GM19099 (cell line): ENCODE results near the gene APOD.

Source experiments
- POLR2A ChIP-seq: IDR thresholded peaks from 3 replicates; pipeline ENCODE4 v1.6.1; 2011; ENCODE audit warnings: low read depth; ENCODE audit not compliant: insufficient read length; ENCODE audit errors: extremely low read depth

APOD gene

DNA sequence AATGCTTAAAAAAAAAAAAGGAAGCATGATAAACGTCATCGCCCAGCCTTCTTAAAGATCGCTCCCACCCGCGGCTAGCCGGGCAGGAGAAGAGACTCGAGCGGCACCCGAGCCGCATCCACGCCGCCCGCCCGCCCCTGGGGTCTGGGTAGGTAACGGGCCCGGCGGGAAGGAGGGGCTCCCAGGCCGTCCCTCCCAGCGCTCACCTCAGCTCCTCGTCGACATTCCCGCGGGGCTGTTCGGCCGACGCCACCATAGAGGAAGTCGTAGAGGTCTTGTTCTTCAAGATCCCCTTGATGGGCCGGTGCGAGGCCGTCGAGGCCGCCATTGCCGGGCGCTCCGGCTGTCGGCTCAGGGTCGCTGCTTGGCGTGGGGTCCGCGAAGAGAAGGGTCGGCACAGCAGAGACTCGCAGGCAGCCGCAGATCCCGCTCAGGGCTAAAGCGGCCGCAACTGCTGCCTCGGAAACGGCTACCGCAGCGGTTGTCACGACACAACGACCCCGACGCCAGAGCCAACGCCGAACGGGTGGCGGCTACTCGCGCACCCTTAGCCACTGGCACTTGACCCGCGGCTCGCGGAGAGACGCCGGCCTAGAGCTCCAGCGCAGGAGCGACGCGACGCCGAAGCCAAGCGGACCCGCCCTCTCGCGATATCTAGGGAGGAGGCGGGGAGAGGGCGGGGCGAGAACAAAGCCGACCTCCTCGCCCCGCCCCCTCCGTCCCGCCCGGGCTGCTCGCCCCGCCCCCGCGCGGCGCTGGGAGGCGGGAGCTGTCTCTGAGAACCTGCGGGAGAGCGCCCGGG lies 40.8 kb downstream of the APOD start, which contains the start of gene PPP1R2:
TSS of gene PPP1R2 (minus strand) at position 628 of the 802 bp plus-strand sequence. CDS start at position 328, 300 bp downstream.
- peak; percentile 98 for TF ChIP-seq POLR2A

DNA sequence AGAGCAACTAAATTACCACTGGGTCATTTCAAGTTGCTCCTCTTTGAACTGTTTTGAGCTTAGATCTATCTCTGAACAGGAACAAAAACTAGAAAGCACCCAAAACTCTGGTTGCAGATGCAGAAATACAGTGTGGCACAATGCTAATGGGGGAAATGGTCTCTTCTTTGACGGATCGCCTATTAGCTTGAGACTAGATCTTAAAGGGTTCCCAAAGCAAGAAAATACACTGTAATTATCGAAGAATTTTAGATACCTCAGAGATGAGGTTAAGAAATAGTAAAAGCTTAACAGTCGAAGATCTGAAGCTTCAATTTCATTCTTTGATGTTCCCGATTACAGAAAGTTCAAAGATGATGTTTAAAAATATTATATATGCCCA lies 41.4 kb downstream of the APOD start:
- TF ChIP-seq POLR2A = no peak

GRCh38 chr3:195540511-195540910 lies 43.2 kb downstream of the APOD start:
- TF ChIP-seq POLR2A = no peak

GRCh38 chr3:195540027-195540426 lies 43.7 kb downstream of the APOD start:
- TF ChIP-seq POLR2A = no peak

DNA sequence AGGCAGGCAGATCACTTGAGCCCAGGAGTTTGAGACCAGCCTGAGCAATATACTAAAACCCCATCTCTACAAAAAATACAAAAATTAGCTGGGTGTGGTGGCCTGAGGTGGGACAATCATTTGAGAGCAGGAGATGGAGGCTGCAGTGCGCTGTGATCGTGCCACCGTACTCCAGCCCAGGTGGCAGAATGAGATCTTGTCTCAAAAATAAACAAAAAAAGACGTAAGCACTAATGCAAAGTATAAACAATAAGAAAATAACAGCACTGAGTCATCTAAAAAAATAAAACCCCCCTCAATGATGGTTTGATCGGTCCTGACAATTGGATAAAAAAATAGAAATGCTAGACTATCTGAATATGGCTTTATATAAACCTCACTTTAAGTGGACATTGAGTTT lies 44.3 kb downstream of the APOD start:
- TF ChIP-seq POLR2A = no peak

- no peak for TF ChIP-seq POLR2A
Measured at GRCh38 chr3:195537995-195538394, 45.7 kb downstream of the APOD start.

GRCh38 chr3:195535293-195535692 lies 48.4 kb downstream of the APOD start:
- no peak for TF ChIP-seq POLR2A

DNA sequence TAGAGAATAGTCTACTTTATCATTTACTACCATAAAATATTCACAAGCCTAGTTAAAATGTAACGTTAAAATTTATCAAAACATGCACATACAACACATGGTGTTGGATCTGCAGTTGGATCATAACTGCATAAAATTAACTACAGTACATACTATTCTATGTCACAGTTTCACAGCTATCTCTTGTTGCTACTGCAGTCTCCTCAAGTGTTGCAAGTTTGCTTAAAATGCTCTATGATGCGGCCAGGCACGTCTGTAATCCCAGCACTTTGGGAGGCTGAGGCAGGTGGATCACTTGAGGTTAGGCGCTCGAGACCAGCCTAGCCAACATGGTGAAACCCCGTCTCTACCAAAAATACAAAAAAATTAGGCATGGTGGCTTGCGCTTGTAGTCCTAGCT lies 50.9 kb downstream of the APOD start:
- no peak for TF ChIP-seq POLR2A

GRCh38 chr3:195532345-195532744 lies 51.4 kb downstream of the APOD start:
- TF ChIP-seq POLR2A = no peak

DNA sequence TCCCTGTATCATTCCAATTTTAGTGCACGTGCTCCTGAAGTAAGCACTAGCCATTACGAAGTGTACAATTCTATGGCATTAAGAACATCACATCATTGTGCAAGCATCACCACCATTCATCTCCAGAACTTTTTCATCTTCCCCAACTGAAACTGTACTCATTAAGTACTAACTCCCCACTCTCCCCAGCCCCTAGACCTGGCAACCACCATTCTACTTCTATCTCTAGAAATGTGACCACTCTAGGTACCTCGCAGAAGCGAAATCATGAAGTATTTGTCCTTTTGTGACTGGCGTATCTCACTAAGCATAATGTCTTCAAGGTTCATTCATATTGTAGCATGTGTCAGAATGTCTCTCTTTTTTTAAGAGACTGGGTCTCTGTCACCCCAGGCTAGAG lies 52.1 kb downstream of the APOD start:
- no peak for TF ChIP-seq POLR2A

DNA sequence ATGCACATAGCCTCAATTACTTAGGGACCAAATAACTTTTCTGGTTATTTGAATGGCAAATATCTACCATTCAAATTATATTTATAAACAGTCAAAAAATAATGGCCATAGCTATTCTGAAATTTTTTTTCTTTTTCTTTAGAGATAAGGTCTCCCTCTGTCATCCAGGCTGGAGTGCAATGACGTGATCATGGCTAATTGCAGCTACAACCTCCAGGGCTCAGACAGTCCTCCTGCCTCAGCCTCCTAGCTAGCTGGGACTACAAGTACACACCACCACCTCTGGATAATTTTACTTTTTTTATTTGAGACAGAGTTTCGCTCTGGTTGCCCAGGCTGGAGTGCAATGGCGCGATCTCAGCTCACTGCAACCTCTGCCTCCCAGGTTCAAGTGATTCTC lies 57.2 kb downstream of the APOD start:
- no peak for TF ChIP-seq POLR2A

DNA sequence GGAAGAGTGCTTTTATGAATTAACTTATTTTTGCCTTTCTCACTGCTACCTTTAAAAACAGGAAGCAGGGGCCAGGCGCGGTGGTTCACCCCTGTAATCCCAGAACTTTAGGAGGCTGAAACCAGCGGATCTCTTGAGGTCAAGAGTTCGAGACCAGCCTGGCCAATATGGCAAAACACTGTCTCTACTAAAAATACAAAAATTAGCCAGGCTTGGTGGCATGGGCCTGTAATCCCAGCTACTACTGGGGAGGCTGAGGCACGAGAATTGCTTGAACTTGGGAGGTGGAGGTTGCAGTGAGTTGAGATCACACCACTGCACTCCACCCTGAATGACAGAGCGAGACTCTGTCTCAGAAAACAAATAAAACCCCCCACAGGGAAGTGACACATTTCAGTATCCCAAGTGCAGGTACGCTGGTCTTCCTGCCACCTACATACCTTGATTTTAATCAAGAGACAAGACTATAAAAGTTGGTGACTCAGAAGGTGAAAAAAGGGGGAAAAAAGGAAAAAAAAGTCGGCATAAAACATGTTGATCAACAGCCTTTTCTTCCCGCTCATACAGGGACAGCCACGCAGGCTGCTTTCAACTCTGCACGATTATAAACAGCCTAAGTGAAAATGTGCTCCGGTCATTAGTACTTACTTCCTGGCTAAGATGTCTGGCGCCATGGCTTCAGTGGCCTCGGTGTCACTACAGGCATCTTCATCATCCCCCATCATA lies 59.4 kb downstream of the APOD start:
- TF ChIP-seq POLR2A = no peak

DNA sequence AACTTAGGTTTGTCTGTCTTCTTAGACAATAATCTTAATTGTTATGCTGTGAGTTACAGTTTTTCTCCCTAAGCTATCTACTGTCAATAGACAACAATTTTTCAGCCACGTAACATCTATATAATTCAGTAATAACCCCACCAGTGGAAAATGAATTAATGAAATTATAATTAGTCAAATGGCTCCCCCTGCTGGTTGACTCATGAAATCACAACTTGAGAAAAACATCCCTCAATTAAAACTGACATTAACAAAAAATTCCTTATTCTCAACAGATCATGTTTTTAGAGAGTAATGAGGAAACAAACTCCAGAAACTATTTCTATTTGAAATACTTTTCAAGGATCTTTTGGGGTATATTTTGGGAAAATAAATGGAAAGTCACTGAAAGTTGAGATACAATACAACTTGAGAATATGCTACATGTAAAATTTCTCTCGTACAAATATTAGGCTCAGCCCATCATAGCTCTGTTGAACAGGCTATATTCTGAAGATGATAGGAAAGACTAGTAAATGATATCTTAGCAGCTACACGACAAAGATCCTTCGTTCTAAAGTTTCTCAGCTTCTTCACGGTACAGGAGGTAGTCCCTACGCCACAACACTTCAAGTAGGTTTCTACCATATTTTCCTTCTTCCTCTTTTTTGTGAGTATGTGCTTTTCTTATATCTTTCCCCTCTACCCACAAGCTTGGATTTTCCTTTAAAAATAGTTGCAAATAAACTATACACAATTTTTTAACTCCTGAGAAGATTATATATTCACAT lies 61.3 kb downstream of the APOD start:
- TF ChIP-seq POLR2A = no peak
